HG02885 (cell line): ENCODE data around the gene FAM53A.
A peak's percentile ranks its signal among the peaks of the same experiment; 100 is the strongest.
"Not testable (repeated sequence)": the region's sequence is repeated elsewhere in the genome, so short reads cannot be mapped to it uniquely, and the experiment has no call there.

Experiments used
- ATAC-seq: cut with Tn5 transposase; IDR thresholded peaks from one replicate; pipeline ENCODE4 v1.9.1; 2021; ENCODE audit warnings: mild to moderate bottlenecking; ENCODE audit not compliant: unreplicated experiment, poor library complexity

Gene FAM53A

GRCh38 chr4:1717129-1718094 lies 33.3 kb upstream of the FAM53A start:
- ATAC-seq, result no peak

GRCh38 chr4:1716065-1716945 lies 32.2 kb upstream of the FAM53A start:
- ATAC-seq, result no peak

GRCh38 chr4:1715002-1715758 lies 31.1 kb upstream of the FAM53A start:
- ATAC-seq, result no peak

GRCh38 chr4:1714303-1715001 lies 30.3 kb upstream of the FAM53A start:
- no peak for ATAC-seq

GRCh38 chr4:1713003-1713851 lies 29.1 kb upstream of the FAM53A start:
- peak; percentile 2 for ATAC-seq

- peak; percentile 82 for ATAC-seq
These were observed 28.3 kb upstream of the FAM53A start, which contains the start of gene SLBP for GRCh38 chr4:1712216-1713002. Gene SLBP, minus strand, starts transcription at chr4:1712319. Its CDS starts 131 bp downstream, at chr4:1712188.

GRCh38 chr4:1711571-1712215 lies 27.6 kb upstream of the FAM53A start:
- peak; percentile 18 for ATAC-seq

- no peak for ATAC-seq
These were observed 27.0 kb upstream of the FAM53A start for GRCh38 chr4:1711055-1711570.

GRCh38 chr4:1708581-1708980 lies 24.5 kb upstream of the FAM53A start:
- no peak for ATAC-seq

- no peak for ATAC-seq
These were observed 22.2 kb upstream of the FAM53A start for GRCh38 chr4:1706358-1706757.

GRCh38 chr4:1705732-1706131 lies 21.6 kb upstream of the FAM53A start:
- no peak for ATAC-seq

- ATAC-seq, result no peak
These were observed 19.8 kb upstream of the FAM53A start for GRCh38 chr4:1703867-1704266.

- not testable (repeated sequence) for ATAC-seq
These were observed 17.6 kb upstream of the FAM53A start for GRCh38 chr4:1701671-1702070.

- ATAC-seq, result no peak
These were observed 11.8 kb upstream of the FAM53A start for GRCh38 chr4:1695913-1696312.

GRCh38 chr4:1693131-1693896 lies 9.2 kb upstream of the FAM53A start:
- ATAC-seq, result peak; percentile 79

GRCh38 chr4:1691737-1692373 lies 7.7 kb upstream of the FAM53A start:
- no peak for ATAC-seq
